SHP77 treated with DMSO at 0.1 percent for 48 hours (cell line): Measurements from ENCODE around the gene PARP3.

ENCODE experiments used
- DNase-seq: peaks from one replicate; lab custom pipeline; 2025; lab: John Stamatoyannopoulos, UW

PARP3 gene

GRCh38 chr3:51948016-51948580 is 5.9 kb downstream of the PARP3 start:
- DNase-seq, result no peak

- DNase-seq, result no peak
Observed at GRCh38 chr3:51949121-51949520, 7.0 kb downstream of the PARP3 start.

GRCh38 chr3:51950899-51951298 is 8.7 kb downstream of the PARP3 start:
- no peak for DNase-seq

- DNase-seq, result no peak
Observed at GRCh38 chr3:51953445-51953844, 11.3 kb downstream of the PARP3 start.

- DNase-seq, result no peak
Observed at GRCh38 chr3:51954105-51954504, 11.9 kb downstream of the PARP3 start.

GRCh38 chr3:51954713-51955112 is 12.6 kb downstream of the PARP3 start:
- DNase-seq, result no peak

- no peak for DNase-seq
Observed at GRCh38 chr3:51955175-51955892, 13.2 kb downstream of the PARP3 start, which contains the start of gene GPR62. TSS of gene GPR62 (plus strand) at chr3:51955381. CDS start at chr3:51955653, 272 bp downstream.

- DNase-seq, result peak; percentile 19
Observed at GRCh38 chr3:51955893-51956770, 14.0 kb downstream of the PARP3 start.

- DNase-seq, result no peak
Observed at GRCh38 chr3:51957520-51958205, 15.5 kb downstream of the PARP3 start.

- DNase-seq, result no peak
Observed at GRCh38 chr3:51958603-51959521, 16.7 kb downstream of the PARP3 start.

- DNase-seq, result no peak
Observed at GRCh38 chr3:51959651-51960050, 17.5 kb downstream of the PARP3 start.

GRCh38 chr3:51960386-51960785 is 18.2 kb downstream of the PARP3 start:
- no peak for DNase-seq

GRCh38 chr3:51961011-51961410 is 18.8 kb downstream of the PARP3 start:
- DNase-seq, result no peak

GRCh38 chr3:51961602-51962569 is 19.7 kb downstream of the PARP3 start:
- DNase-seq, result no peak

GRCh38 chr3:51962854-51963530 is 20.8 kb downstream of the PARP3 start:
- no peak for DNase-seq

- peak; percentile 61 for DNase-seq
Observed at GRCh38 chr3:51963951-51964451, 21.8 kb downstream of the PARP3 start.

- no peak for DNase-seq
Observed at GRCh38 chr3:51964521-51964920, 22.4 kb downstream of the PARP3 start.

- DNase-seq, result no peak
Observed at GRCh38 chr3:51966016-51966415, 23.9 kb downstream of the PARP3 start.

GRCh38 chr3:51966486-51966885 is 24.3 kb downstream of the PARP3 start:
- DNase-seq, result no peak
